Uterus (tissue), 4 donors: ENCODE results near the gene KCNQ5. TPM values are rescaled to one million over a fixed set of nuclear protein-coding genes. Genes with fewer than 3 reads are reported as not detected.

ENCODE experiments used
- DNase-seq, 2 donors: peaks; one replicate each; pipeline ENCODE4 v3.0.0-alpha.2; 2019 to 2020
- H3K27ac ChIP-seq, 2 donors: fragments of 200-600 bp; sonication (generic); 1 replicate in 1 of 2; 2 replicates in 1 of 2; pipeline ENCODE4 v1.5.1; 2016 to 2018
- H3K27me3 ChIP-seq, 2 donors: fragments of 200-600 bp; sonication (generic); one replicate each; pipeline ENCODE4 v1.5.1; 2018 to 2019; ENCODE audit warnings: control low read depth in 1 of 2
- H3K36me3 ChIP-seq, 2 donors: fragments of 200-600 bp; sonication (generic); one replicate each; pipeline ENCODE4 v1.5.1; 2019; ENCODE audit warnings: control low read depth in 1 of 2
- H3K4me1 ChIP-seq, 2 donors: fragments of 200-600 bp; sonication (generic); one replicate each; pipeline ENCODE4 v1.5.1; 2018 to 2019; ENCODE audit warnings: control low read depth in 1 of 2
- H3K4me3 ChIP-seq, 2 donors: fragments of 200-600 bp; sonication (generic); 1 replicate in 1 of 2; 2 replicates in 1 of 2; pipeline ENCODE4 v1.5.1; 2018 to 2019; ENCODE audit warnings: mild to moderate bottlenecking in 1 of 2
- H3K9me3 ChIP-seq, 2 donors: fragments of 200-600 bp; sonication (generic); one replicate each; pipeline ENCODE4 v1.5.1; 2019; ENCODE audit warnings: control low read depth in 1 of 2
- CTCF ChIP-seq, 4 experiments: fragments of 200-600 bp in 2 of 4; fragments of 450-650 bp in 2 of 4; sonication (generic) in 2 of 4; IDR thresholded peaks; one replicate each; pipeline ENCODE4 v1.5.1; 2016 to 2019; ENCODE audit warnings: antibody characterized with exemption in 4 of 4, mild to moderate bottlenecking in 2 of 4, moderate library complexity in 1 of 4
- POLR2A ChIP-seq, 2 donors: fragments of 450-650 bp; IDR thresholded peaks; one replicate each; pipeline ENCODE4 v1.6.1; 2016; ENCODE audit warnings: antibody characterized with exemption in 2 of 2, mild to moderate bottlenecking in 1 of 2, moderate library complexity in 1 of 2
- intact Hi-C: fragments of 100-400 bp; cut with DNase I; formaldehyde crosslinking; loops from one replicate; pipeline ENCODE4 v1.15.1; 2023; ENCODE audit warnings: low total_unique reads
- total RNA-seq, 4 donors: library from RNA; depleted of rRNA in 3 of 4; stranded (reverse); fragments of >200 nt in 3 of 4; gene quantifications; one replicate each; pipeline versions ENCODE4 v1.1.0 to v1.2.4, GENCODE V29; 2014 to 2023
- donor health status: DM: yes; HTN: yes; CAD: no.

KCNQ5 gene
- total RNA-seq, 4 donors from 2014 or later = 0.34 to 2.4 TPM; not detected in 2

- intact Hi-C loops = no loop called here
- H3K4me3 ChIP-seq = no peak overlapping the region
- no peaks in the 10 kb centered on the region for H3K4me1 ChIP-seq
Measured at GRCh38 chr6:72913797-72914196, 291.9 kb downstream of the KCNQ5 start.

GRCh38 chr6:72916298-72916697 is 294.4 kb downstream of the KCNQ5 start:
- Histone ChIP-seq H3K27me3 (no peaks in the 10 kb centered on the region), H3K27ac (no peak overlapping the region), H3K9me3 (no peaks in the 10 kb centered on the region), H3K4me1 (no peaks in the 10 kb centered on the region), H3K36me3 (no peaks in the 10 kb centered on the region), H3K4me3 (no peak overlapping the region)
- TF ChIP-seq CTCF (IDR thresholded peaks at IDR 0.05) (no peak), POLR2A (IDR thresholded peaks at IDR 0.05) (no peak)
- DNase-seq = no peak
- intact Hi-C loops = no loop called here

More at GRCh38 chr6:72913797-72914196, 291.9 kb downstream of the KCNQ5 start:
- H3K36me3 ChIP-seq = no peaks in the 10 kb centered on the region
- no peak for DNase-seq
- H3K27me3 ChIP-seq = no peaks in the 10 kb centered on the region
- TF ChIP-seq POLR2A (IDR thresholded peaks at IDR 0.05) = no peak
- TF ChIP-seq CTCF (IDR thresholded peaks at IDR 0.05) = no peak
- no peaks in the 10 kb centered on the region for H3K9me3 ChIP-seq
- H3K27ac ChIP-seq = no peak overlapping the region

GRCh38 chr6:72916906-72917305 is 295.0 kb downstream of the KCNQ5 start:
- Histone ChIP-seq H3K4me3 (no peak overlapping the region), H3K27me3 (no peaks in the 10 kb centered on the region), H3K27ac (no peak overlapping the region), H3K36me3 (no peaks in the 10 kb centered on the region), H3K4me1 (no peaks in the 10 kb centered on the region), H3K9me3 (no peaks in the 10 kb centered on the region)
- TF ChIP-seq CTCF (IDR thresholded peaks at IDR 0.05) (no peak), POLR2A (IDR thresholded peaks at IDR 0.05) (no peak)
- intact Hi-C loops = no loop called here
- DNase-seq = no peak

- intact Hi-C loops = no loop called here
- H3K9me3 ChIP-seq = no peaks in the 10 kb centered on the region
- no peaks in the 10 kb centered on the region for H3K36me3 ChIP-seq
- no peak for DNase-seq
- TF ChIP-seq CTCF (IDR thresholded peaks at IDR 0.05) = no peak
- no peak for TF ChIP-seq POLR2A (IDR thresholded peaks at IDR 0.05)
- H3K27ac ChIP-seq = no peak overlapping the region
- no peaks in the 10 kb centered on the region for H3K4me1 ChIP-seq
- H3K4me3 ChIP-seq = no peak overlapping the region
- no peaks in the 10 kb centered on the region for H3K27me3 ChIP-seq
Measured at GRCh38 chr6:72922401-72922800, 300.5 kb downstream of the KCNQ5 start.

- no peak overlapping the region for H3K27ac ChIP-seq
- no peaks in the 10 kb centered on the region for H3K9me3 ChIP-seq
- TF ChIP-seq POLR2A (IDR thresholded peaks at IDR 0.05) = no peak
- no peak for TF ChIP-seq CTCF (IDR thresholded peaks at IDR 0.05)
- no peaks in the 10 kb centered on the region for H3K4me1 ChIP-seq
- no peak for DNase-seq
- no peak overlapping the region for H3K4me3 ChIP-seq
- intact Hi-C loops = no loop called here
- H3K36me3 ChIP-seq = no peaks in the 10 kb centered on the region
- H3K27me3 ChIP-seq = no peaks in the 10 kb centered on the region
Measured at GRCh38 chr6:72925136-72925535, 303.3 kb downstream of the KCNQ5 start.
